GDM1 (cell line): ENCODE measurements around the gene MCRIP2.

Experiments used
- DNase-seq: peaks from one replicate; lab custom pipeline; 2025; lab: John Stamatoyannopoulos, UW

MCRIP2 gene

DNA sequence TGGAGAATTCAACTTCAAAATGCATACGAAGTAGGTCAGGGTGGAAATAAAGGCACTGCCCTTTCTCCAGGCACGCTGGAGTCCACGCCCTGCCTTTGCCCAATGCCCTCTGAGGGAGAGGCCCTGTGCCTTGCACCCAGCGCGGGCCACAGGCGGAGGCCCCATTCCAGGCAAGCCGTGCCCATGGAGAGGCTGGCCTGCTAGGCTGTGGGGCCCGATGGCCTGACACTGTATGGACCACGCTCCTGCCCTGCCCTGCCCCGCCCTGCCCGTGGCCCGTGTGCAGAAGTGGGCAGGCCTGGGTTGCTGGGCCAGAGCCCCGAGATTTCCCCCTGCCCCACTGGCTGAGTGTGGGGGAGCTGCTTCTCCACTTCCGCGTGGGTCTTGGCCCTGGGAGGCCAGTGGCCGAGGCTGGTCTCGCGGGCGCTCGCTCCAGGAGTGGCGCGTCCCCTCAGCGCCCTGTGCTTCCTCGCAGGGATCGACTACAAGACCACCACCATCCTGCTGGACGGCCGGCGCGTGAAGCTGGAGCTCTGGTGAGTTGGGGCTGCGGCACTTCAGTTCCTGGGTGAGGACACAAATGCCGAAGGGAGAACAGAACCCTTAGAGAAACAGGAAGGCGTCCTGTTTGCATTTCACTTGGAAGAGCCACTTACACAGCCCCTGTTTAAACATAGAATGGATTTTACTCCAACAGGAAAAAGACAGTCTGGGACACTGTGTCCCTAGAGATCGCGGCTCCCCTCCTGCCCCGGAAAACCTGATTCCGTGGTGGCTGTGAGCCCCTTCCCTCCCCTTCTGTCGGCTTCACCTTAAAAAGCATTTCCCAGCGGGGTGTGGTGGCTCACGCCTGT lies 24.7 kb upstream of the MCRIP2 start:
- no peak for DNase-seq

DNA sequence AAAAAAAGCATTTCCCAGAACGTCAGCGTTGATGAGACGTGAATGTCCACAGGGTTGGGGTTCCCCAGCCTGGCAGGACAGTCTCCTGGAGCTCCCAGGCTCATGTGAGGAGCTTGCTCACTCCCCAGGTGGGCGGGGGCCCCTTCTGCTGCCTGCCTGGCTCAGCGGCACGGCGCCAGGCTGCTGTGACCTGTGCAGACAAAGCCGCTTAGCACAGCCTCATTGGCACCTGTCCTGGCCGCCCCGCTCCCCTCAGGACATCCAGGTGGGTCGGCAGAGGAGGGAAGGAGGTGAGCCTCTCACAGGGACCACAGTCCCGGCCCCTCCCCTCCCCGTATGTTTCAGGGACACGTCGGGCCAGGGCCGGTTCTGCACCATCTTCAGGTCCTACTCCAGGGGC lies 23.8 kb upstream of the MCRIP2 start:
- no peak for DNase-seq

DNA sequence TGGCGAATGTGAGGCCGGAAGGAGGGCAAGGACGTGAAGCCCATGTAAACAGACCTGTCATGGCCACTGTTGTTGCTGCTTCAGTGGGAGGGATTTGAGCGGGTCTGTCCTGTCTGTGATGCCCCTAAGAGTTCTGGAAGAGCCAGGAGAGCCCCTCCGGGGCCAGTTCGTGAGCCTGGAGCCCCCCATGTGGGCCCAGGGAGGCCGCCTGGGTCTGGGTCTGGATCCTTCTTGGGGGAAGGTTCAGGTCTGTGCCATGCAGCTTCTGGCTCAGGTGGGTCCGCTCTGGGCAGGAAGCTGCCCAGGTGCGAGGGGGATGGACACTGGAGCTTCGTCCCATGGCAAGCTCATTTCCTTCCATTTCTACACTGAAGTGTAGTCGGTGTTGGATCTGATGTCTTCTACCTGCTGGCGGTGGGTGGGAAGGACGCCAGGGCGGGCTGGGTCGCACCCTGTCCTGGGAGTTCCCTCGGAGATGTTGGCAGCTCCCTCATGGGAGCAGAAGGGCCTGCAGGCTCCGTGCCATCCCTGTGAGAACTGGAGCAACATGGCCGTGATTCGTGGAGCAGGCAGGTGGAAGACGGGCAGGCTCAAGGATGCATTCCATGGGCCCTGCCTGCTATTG lies 22.0 kb upstream of the MCRIP2 start:
- DNase-seq, result no peak

DNA sequence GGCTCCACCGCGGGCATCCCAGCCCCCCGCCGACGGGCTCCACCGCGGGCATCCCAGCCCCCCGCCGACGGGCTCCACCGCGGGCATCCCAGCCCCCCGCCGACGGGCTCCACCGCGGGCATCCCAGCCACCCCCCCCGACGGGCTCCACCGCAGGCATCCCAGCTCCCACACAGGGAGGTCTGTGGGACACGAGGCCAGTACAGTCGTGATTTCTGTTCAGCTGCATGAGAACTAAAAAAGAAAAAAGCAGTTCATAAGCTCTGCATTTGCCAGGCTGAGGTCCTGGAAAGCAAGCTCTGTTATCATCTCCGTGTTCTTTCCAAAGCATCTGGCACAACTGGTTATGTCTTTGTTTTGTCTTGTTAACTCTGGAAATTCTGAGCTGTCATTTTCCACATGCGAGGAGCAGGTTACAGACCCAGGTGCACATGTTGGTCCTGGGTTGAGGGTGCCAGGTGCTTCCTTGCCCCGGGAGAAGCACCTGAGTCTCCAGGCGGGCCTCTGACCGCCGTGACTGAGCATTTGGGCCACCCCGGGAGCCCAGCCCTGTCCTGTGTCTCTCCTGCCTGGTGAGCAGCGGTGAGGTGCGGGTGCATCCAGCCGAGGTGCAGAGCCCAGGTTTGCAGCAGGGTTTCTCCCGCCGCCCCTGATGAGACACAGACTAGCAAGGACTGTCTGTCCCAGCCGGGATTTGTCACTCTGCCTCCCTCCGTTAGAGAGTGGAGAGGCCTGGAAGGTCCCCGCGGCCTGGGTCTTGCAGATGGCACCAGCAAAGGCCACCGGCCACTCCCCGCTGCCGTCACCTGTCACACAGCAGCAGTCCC lies 20.7 kb upstream of the MCRIP2 start:
- no peak for DNase-seq

DNA sequence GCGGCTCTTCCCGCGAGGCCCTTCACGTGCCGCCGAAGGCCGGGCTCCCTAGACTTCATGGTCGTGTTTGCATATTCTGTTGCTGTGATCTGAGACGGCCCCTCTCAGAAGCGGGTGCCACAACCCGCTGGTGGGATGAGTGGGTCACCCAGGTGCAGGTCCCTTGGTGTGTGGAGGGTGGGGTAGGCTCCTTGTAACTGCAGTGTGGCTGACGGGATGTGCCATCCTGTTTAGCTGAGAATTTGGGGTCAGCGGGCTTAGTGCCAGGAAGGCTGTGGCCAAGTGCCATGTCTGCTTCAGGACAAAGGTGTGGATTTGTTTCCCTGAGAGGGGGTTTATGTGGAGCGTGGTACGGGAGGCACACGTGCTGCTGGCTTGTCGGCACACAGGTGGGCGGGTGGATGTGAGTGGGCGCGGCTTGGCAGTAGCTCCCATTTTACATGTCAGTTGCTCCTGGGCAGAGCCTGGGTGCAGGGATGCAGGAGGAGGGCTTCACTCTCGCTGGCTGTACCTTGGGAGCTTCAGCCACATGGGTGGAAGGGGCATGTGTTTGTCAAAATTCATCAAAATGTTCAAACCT lies 20.0 kb upstream of the MCRIP2 start:
- DNase-seq, result no peak

DNA sequence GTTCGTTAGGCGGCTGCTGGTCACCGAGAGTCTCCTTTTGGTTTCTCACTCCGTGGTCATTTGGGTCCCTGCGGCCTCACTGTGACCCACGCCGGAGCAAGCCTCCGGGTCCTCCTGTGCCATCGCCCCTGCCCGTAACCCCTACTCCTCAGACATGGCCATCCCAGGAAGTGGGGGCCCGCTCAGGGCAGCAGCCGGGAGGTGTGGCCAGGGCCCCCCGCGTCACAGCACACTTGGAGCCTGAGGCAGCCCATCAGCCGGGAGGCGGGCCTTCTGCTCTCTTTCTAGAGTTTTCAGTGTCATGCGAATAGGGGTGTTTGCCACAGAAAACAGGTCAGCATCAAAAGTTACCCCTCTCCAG lies 18.7 kb upstream of the MCRIP2 start:
- no peak for DNase-seq

DNA sequence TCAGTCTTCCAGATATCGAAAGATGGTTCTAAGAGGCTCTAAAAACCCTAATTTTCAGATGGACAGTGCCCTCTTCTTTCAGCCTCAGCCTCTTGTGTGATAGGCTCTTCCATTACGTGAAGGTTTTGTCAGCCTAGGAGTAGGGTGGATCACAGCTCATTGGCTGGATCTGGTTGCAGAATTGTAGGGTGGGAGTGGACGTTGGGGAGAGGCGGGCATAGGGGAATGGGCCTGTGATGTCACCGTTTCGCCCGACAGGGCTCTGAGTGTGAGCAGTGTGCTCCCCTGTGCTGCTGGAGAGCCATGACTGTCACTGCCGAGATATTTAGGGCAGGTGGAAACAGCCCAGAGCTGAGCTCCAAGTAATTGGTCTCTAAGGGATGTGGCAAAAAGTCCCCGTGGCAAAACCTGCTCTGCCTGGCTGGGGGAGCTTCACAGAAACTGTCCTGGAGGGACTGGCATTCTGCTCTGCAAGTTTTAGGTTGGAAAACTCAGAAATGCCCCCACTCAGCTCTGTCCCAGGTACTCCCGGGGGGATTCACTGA lies 17.0 kb upstream of the MCRIP2 start:
- no peak for DNase-seq

DNA sequence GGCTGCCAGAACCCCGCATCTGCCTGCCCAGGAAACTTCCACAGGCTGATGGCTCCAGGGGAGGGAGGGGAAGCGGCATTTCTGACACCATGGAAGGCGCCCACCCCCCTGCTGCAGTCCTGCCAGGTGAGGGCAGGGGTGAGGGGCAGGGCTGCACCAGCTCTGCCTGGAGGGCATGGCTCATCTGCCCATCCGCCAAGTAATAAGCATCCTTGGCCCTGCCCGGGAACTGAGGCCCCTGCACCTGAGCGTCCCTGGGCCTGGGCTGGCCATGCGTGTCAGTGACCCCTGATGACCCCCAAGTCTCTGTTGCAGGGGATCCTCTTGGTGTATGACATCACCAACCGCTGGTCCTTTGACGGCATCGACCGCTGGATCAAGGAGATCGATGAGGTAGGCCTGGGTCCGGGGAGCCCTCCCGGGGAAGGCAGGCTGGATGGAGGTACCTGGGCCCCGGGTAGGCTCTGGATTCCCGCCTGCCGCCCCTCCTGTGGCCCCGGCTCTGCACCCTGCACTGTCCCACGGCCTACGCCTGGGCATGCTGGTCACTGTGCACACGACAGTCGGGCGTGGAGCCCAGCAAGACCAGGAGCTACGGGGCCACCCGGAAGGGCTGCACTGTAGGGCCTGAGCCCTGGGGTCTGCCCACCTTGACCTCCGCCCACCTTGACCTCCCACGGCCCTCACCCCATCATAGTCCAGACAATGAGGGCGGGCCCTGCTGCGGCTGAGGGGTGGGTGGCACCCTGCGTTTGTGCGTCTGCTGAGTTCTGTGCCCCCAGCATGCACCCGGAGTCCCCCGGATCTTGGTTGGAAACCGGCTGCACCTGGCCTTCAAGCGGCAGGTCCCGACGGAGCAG lies 16.3 kb upstream of the MCRIP2 start:
- no peak for DNase-seq

DNA sequence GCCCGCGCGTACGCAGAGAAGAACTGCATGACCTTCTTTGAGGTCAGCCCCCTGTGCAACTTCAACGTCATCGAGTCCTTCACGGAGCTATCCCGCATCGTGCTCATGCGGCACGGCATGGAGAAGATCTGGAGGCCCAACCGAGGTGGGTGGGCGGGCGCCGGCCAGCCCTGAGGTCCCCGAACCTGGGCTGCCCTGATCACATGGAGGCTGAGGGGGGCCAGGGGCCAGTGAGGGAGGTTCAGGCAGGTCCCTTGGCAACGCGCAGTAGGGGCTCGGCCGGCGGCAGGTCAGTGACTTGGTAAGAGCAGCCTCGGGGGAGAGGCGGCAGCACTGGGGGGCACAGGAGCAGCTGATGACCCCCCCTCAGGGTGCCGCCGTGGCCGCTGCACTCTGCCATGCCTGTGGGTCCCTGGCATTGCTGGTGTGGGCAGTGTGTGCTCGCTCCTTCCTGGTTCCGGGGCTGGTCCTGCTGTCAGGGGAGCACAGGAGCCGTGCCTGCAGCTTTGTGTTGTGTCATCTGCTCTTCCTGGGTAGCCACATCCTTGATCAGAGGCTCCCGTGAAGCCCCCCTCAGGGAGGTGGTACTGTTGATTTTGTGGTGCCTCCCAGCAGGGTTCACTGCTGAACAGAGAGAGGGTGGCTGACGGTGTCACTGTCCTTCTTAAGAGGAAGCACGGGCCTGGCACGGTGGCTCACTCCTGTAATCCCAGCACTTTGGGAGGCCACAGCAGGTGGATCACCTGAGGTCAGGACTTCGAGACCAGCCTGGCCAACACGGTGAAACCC lies 15.5 kb upstream of the MCRIP2 start:
- DNase-seq, result no peak

DNA sequence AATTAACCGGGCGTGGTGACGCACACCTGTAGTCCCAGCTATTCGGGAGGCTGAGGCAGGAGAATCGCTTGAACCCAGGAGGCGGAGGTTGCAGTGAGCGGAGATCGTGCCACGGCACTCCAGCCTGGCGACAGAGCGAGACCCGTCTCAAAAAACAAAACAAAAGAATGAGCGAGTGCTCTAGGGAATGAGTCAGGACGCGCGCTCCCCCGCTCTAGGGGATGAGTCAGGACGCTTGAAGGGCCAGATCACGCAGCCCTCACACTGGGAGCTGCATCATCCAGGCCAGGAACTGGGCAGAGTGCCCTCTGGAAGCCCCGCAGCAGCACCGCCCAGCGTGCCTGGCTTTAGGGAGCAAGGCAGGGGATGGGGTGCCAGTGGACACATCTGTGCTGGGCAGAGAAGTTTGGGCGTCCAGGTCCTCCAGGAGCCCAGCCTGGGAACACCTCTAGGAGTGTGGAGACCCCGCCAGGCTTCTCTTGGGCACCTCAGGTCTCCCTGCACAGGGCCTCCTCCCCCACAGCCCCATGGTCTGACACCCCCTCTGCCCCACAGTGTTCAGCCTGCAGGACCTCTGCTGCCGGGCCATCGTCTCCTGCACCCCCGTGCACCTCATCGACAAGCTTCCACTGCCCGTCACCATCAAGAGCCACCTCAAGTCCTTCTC lies 14.7 kb upstream of the MCRIP2 start:
- no peak for DNase-seq

DNA sequence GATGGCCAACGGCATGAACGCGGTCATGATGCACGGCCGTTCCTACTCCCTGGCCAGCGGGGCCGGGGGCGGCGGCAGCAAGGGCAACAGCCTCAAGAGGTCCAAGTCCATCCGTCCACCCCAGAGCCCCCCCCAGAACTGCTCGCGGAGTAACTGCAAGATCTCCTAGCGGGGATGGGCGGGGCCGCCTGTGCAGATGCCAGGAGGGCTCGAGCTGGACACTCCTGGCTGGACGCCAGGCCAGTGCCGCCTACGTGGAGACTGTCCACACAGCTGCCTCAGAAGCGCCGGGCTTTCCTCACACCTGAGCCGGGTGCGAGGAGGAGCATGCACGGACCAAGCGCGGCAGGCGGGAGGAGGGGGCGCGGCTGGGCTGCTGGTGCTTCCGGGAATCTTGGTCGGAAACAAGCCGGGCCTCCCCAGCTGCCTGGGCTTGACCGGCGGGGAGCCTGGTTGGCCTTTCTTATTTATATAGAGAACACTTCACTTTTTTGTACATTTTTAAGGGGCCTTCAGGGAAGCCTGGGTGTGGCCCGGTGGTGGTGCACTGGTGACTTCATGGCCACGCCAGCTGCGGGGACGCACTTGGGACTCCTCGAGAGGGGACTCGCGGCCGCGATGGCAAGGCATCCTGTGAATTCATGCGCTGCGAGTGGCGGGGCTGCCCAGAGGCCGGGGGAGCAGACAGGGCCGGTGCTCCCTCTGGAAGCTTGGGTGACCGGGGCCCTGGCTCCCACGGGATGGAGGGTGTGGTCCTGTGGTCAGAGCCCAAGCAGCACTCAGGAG lies 14.0 kb upstream of the MCRIP2 start:
- DNase-seq, result no peak

DNA sequence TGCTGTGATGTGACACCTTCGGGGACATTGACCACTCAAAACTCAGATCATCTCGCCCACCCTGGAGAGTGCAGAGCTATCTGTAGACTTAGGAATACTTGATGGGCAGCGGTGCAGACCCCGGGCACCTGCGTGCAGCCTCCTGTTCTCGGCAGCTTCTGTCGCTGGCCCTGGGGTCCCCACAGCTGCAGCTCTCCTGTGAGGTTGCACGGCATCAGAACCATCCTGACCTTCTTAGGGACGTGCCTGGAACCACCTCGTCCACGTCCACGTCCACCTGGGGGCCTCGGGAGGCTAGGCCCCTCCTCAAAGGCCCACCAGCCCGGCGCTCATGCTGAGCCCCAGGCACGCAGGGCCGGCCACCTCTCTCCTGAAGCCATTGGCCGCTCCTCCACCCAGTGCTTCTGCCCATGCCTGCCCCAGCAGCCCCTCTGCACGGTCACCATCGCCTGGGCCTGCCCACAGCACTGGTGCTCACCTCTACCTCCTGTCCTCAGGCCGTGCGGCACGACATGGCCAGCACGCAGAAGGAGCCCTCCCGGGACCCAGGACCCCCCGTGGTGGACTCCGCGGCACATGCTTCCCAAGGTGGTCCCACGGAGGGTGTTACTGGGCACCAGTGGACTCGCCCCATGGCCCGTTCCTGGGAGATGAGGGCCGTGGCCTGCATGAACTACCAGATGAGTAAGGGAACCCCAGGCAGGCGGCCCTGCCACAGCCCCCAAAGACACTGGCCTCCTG lies 13.1 kb upstream of the MCRIP2 start:
- DNase-seq, result no peak

DNA sequence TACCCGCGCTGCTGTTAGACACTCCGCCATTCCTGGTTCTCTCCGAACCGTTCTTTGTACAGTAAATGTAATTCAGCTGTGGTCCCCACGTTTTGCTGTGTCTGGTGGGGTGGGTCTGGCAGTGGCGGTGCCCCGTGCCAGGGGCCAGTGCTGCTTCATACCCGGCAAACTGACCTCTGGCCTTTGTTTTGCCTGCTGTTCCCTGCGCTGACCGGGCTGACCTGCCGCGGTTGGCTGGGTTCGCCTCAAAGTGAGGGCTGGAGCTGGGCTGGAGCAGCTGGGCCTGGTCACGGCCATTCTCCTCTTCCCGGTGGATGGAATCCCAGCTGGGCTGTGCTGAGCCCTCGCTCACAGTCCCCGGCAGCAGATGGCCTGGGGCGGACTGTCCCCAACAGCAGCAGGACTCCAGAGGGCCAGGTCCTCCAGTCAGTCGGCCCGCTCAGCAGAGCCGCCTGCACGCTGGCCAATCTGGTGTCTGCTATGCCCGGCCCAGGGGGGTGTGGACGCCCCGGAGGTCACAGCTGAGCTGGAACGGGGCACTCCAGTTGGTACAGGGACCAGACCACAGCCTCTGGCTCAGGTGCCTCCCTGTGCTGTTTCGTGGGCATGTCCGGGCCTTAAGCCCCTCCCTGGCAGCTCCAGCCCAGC lies 12.3 kb upstream of the MCRIP2 start:
- no peak for DNase-seq

DNA sequence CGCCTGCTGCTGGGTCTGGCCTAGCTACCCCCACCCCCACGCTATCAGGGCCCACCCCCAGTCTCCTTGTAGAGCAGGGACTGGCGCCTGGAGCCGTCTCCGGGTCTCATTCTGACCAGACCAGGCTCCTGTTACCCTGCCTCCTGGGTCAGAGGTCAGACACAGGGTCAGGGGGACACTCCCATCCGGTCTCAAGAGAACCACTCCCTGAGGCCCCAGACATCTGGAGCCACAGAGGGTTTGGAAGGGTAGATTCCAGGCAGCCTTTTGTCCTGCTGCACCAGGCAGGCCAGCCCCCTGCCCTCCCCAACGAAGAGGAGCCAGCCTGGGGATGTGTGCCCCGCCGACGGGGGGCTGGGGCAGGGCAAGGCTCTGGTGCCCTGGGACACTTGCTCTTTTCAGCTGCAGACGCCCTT lies 11.8 kb upstream of the MCRIP2 start:
- DNase-seq, result no peak

DNA sequence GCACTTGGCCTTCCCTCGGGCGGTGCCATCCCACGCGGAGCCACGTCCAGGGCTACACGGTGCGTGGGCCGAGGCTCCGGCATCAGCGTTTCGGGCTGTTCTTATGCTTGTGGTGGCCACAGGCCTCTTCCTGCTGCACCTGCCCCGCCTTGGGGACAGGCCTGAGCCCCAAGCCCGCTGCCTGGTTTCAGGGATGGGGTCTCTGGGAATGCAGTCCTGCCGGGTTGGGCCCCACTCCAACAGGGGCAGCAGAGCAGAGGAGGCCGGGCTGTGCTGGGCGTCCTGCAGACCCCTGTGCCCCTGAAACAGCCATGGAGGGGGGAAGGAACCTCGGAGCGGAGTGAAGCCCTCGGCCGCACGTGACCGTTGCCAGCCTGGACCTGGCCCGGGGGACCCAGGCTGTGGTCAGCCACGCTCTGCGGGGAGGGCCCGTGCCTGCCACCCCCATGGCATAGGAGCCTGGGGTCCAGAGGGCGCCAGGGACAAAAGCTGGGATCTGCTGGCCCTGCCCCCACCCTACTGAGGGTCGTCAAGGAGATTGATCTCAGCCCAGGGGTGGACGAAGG lies 11.3 kb upstream of the MCRIP2 start:
- no peak for DNase-seq

DNA sequence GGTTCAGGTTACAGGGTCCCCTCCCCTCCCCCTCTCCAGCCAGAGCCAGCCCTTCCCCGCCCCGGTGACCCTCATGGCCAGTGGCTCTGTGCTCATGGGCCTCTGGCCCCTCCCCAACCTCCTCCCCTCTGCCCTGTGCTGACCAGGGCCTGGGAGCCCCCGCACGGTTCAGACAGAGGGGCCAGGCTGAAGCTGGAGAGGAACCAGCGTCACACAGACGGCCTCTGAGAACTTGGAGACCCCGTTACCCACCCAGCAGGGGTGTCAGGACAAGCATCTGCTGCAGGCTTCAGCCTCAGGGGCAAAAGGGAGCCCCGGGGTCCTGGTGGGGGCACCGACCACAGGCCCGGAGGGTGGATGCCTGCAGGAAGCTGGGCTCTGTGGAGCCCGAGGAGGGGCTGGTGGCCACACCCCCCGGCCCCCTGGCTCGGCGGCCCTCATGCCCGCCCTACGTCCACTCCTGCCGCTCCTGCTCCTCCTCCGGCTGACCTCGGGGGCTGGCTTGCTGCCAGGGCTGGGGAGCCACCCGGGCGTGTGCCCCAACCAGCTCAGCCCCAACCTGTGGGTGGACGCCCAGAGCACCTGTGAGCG lies 10.7 kb upstream of the MCRIP2 start, which contains the start of gene WFIKKN1:
Gene WFIKKN1 (plus strand): TSS at position 171 of the 591 bp plus-strand sequence. CDS start 269 bp downstream, at position 440.
- DNase-seq, result no peak

DNA sequence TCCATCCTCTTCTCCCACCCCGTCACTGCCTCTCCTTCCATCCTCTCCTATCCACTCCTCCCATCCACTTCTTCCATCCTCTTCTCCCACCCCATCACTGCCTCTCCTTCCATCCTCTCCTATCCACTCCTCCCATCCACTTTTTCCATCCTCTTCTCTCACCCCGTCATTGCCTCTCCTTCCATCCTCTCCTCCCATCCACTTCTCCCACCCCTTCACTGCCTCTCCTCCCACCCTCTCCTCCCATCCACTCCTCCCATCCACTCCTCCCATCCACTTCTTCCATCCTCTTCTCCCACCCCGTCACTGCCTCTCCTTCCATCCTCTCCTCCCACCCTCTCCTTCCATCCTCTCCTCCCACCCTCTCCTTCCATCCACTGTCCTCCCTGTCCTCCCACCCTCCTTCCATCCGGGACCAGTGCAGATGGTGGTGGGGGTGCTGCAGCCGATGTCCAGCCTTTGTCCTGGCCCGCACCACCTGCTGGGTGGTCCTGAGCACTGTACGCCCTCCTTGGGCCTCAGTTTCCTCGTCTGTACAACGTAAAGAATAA lies 9.7 kb upstream of the MCRIP2 start:
- no peak for DNase-seq
